AG04450 (cell line): ENCODE measurements around the gene NIPSNAP3A. TPM values are rescaled to one million over a fixed set of nuclear protein-coding genes. Genes with fewer than 3 reads are reported as not detected.
A peak's percentile ranks its signal among the peaks of the same experiment; 100 is the strongest.
"Not testable (repeated sequence)": the region's sequence is repeated elsewhere in the genome, so short reads cannot be mapped to it uniquely, and the experiment has no call there.

ENCODE experiments used
- CTCF ChIA-PET: fragments of 300-600, 350-600 bp; formaldehyde crosslinking; extraction: SDS; loops from one replicate; lab custom pipeline; 2022; ENCODE audit warnings: antibody characterized with exemption, inconsistent platforms; lab: Charles Lee
- POLR2A ChIA-PET: fragments of 350-600 bp; formaldehyde crosslinking; extraction: SDS; loops from one replicate; lab custom pipeline; 2021; ENCODE audit warnings: antibody characterized with exemption, inconsistent platforms; lab: Yijun Ruan, JAX
- DNase-seq: peaks from one replicate; pipeline ENCODE4 v3.0.0-alpha.2; 2011; ENCODE audit warnings: low read depth, low spot score
- H3K27ac ChIP-seq: one replicate; pipeline ENCODE4 v1.5.1; 2012; ENCODE audit warnings: low read depth, low read length, control low read depth
- H3K27me3 ChIP-seq: one replicate; pipeline ENCODE4 v1.6.0; 2012; ENCODE audit warnings: low read length; ENCODE audit not compliant: control insufficient read depth, insufficient read depth
- H3K4me3 ChIP-seq: 2 replicates; pipeline ENCODE4 v1.5.1; 2011; ENCODE audit warnings: mild to moderate bottlenecking, low read depth, low read length, control low read depth
- H3K9me3 ChIP-seq: 2 replicates; pipeline ENCODE4 v1.5.1; 2012; ENCODE audit warnings: low read length; ENCODE audit not compliant: control insufficient read depth, insufficient read depth
- polyA minus RNA-seq: library from RNA; depleted of rRNA, polyadenylated mRNA; stranded (reverse); fragments of >200 nt; gene quantifications from 2 replicates; pipeline ENCODE4 v1.2.3, GENCODE V29; 2011; rRNA and poly(A)+ RNA removed
- polyA plus RNA-seq: library from polyadenylated mRNA; depleted of rRNA; stranded (reverse); fragments of >200 nt; gene quantifications from 2 replicates; pipeline ENCODE4 v1.2.3, GENCODE V29; 2011; rRNA removed
- TF ChIP-seq, protein P1 (sequence below): IDR thresholded peaks from 2 replicates; pipeline ENCODE4 v1.5.1; 2011; ENCODE audit warnings: low read depth, low read length, control low read depth, inconsistent platforms

Gene NIPSNAP3A
- polyA plus RNA-seq: 30.5 and 42.5 TPM in 2 replicates
- polyA minus RNA-seq: 6.4 and 8.6 TPM in 2 replicates

DNA sequence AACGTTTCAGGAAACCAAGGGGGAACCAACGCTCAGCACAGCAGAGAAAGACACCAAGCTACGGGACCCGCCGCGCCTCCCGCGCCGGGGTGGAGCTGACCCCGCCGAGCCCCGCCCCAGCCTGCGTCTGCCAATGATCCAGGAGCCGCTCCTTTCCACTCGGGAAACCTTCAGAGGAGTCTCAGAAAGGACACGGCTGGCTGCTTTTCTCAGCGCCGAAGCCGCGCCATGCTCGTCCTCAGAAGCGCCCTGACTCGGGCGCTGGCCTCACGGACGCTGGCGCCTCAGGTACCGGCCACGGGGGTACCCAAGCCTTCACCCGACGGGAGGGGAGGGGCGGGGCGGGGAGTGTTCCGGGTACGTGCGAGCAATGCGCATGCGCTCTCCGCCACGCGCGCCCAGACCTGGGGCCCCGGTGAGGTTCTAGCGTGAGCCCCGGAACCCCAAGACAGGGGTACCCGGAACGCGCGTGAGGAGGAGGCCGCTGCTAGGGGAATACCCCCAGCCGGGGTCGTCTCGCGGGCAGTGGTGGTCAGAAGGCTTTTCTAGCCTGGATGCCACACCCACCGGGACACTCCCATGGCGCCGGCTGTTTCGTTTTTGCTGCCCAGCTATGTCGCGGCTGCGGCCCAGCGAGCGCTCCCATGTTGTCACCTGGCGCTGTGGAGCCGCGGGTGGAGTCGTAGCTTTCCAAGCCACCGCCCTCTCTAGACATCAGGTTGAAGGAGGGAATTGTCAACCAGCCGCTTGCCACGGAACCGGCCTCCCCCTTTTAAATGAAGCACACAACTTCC lies at the start of gene NIPSNAP3A:
TSS of gene NIPSNAP3A (plus strand) at position 119 of the 794 bp plus-strand sequence. CDS start at position 229, 110 bp downstream.
- H3K27ac ChIP-seq: peak within 1 kb of the TSS; percentile 69
- TF ChIP-seq, protein P1, sequence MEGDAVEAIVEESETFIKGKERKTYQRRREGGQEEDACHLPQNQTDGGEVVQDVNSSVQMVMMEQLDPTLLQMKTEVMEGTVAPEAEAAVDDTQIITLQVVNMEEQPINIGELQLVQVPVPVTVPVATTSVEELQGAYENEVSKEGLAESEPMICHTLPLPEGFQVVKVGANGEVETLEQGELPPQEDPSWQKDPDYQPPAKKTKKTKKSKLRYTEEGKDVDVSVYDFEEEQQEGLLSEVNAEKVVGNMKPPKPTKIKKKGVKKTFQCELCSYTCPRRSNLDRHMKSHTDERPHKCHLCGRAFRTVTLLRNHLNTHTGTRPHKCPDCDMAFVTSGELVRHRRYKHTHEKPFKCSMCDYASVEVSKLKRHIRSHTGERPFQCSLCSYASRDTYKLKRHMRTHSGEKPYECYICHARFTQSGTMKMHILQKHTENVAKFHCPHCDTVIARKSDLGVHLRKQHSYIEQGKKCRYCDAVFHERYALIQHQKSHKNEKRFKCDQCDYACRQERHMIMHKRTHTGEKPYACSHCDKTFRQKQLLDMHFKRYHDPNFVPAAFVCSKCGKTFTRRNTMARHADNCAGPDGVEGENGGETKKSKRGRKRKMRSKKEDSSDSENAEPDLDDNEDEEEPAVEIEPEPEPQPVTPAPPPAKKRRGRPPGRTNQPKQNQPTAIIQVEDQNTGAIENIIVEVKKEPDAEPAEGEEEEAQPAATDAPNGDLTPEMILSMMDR: no peak
- POLR2A ChIA-PET: interaction anchor here (0.6 kb wide), 1 partner anchor 378 kb away, joined by 4 read pairs; no protein-coding TSS in a partner anchor
- DNase-seq: peak; percentile 13
- no peaks in the 10 kb centered on the region; the same call in 1 of the 2 replicates for H3K9me3 ChIP-seq
- peak within 1 kb of the TSS; percentile 78 for H3K4me3 ChIP-seq
- no peaks in the 10 kb centered on the region for H3K27me3 ChIP-seq
- CTCF ChIA-PET: interaction anchor here (0.5 kb wide), 1 partner anchor 748 kb away, joined by 4 read pairs; no protein-coding TSS in a partner anchor

GRCh38 chr9:104700306-104700705 lies 47.2 kb upstream of the NIPSNAP3A start:
- Histone ChIP-seq H3K27ac (no peak overlapping the region), H3K4me3 (no peak overlapping the region), H3K9me3 (no peaks in the 10 kb centered on the region), H3K27me3 (no peaks in the 10 kb centered on the region)
- POLR2A ChIA-PET: no interaction called here
- TF ChIP-seq, protein P1: no peak
- CTCF ChIA-PET: no interaction called here
- no peak for DNase-seq

DNA sequence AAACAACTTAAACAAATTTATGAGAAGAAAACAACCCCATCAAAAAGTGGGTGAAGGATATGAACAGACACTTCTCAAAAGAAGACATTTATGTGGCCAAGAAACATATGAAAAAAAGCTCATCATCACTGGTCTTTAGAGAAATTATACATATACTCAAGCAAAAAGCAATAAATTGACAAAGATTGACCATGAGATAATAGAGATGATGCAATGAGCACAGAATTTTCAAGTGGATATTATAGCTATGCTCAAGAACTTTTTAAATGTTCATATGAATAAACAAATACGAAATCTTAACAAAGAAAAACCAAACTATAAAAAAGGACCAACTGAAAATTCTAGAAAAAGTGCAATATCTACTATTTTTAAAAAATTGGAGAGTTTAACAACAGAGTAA lies 38.7 kb upstream of the NIPSNAP3A start:
- H3K27me3 ChIP-seq, CTCF ChIA-PET, DNase-seq, H3K9me3 ChIP-seq, POLR2A ChIA-PET, H3K27ac ChIP-seq, H3K4me3 ChIP-seq: not testable (repeated sequence)

- ChIA-PET POLR2A (no interaction called here), CTCF (no interaction called here)
- H3K27me3 ChIP-seq: no peaks in the 10 kb centered on the region
- H3K9me3 ChIP-seq: no peaks in the 10 kb centered on the region
- H3K4me3 ChIP-seq: no peak overlapping the region
- H3K27ac ChIP-seq: no peak overlapping the region
- no peak for DNase-seq
- TF ChIP-seq, protein P1: no peak
These were observed 35.9 kb upstream of the NIPSNAP3A start for GRCh38 chr9:104711604-104712003.

DNA sequence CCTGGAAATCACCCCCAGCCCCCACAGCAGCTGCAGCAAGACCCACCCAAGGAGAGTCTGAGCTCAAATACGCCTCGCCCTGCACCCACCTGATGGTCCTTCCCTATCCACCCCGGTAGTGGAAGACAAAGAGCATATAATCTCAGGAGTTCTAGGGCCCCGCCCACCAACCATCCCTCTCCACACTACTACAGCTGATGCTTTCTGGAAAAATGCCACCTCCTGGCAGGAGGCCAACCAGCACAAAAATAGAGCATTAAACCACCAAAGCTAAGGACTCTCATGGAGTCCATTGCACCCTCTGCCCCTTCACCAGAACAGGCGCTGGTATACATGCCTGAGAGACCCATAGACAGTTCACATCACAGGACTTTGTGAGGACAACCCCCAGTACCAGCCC lies 22.5 kb upstream of the NIPSNAP3A start:
- ChIA-PET POLR2A (no interaction called here), CTCF (no interaction called here)
- no peak overlapping the region for H3K27ac ChIP-seq
- no peak for DNase-seq
- H3K9me3 ChIP-seq: no peaks in the 10 kb centered on the region
- no peak overlapping the region for H3K4me3 ChIP-seq
- no peaks in the 10 kb centered on the region for H3K27me3 ChIP-seq
- TF ChIP-seq, protein P1: no peak
